NCI-H526 (cell line): ENCODE results near the gene MDM2.

Experiments
- DNase-seq, 2 experiments: peaks; one replicate each; lab custom pipeline; 2025; lab: John Stamatoyannopoulos, UW

MDM2 gene

GRCh38 chr12:68807576-68808387 lies at the start of gene MDM2:
MDM2 (plus strand) TSS chr12:68808177; CDS start chr12:68808478, 301 bp downstream.
- DNase-seq: peak; percentile 85 to 97

- no peak for DNase-seq
Observed at GRCh38 chr12:68759852-68760251, 48.1 kb upstream of the MDM2 start.

- no peak for DNase-seq
Observed at GRCh38 chr12:68760806-68761441, 47.1 kb upstream of the MDM2 start.

- DNase-seq: no peak
Observed at GRCh38 chr12:68761442-68761812, 46.5 kb upstream of the MDM2 start.

GRCh38 chr12:68761901-68762630 lies 45.9 kb upstream of the MDM2 start:
- no peak for DNase-seq

GRCh38 chr12:68762691-68763090 lies 45.3 kb upstream of the MDM2 start:
- no peak for DNase-seq

- DNase-seq: no peak
Observed at GRCh38 chr12:68765696-68766095, 42.3 kb upstream of the MDM2 start.

DNA sequence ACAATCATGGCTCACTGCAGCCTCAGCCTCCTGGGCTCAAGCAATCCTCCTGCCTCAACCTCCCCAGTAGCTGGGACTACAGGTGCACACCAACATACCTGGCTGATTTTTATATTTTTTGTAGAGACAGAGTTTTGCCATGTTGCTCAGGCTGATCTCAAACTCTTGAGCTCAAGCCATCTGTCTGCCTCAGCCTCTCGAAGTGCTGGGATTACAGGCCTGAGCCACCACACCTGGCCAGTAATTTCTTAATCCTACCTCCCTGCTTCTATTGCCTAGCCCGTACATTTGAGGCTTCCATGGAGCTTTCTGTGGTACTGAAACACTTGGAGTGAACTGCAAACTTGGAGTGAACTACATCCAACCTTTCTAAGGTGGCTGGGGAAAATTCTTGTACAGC lies 41.3 kb upstream of the MDM2 start:
- no peak for DNase-seq

- DNase-seq: no peak
Observed at GRCh38 chr12:68767191-68767590, 40.8 kb upstream of the MDM2 start.

GRCh38 chr12:68768431-68768939 lies 39.5 kb upstream of the MDM2 start:
- no peak for DNase-seq

- no peak for DNase-seq
Observed at GRCh38 chr12:68769941-68770340, 38.0 kb upstream of the MDM2 start.

DNA sequence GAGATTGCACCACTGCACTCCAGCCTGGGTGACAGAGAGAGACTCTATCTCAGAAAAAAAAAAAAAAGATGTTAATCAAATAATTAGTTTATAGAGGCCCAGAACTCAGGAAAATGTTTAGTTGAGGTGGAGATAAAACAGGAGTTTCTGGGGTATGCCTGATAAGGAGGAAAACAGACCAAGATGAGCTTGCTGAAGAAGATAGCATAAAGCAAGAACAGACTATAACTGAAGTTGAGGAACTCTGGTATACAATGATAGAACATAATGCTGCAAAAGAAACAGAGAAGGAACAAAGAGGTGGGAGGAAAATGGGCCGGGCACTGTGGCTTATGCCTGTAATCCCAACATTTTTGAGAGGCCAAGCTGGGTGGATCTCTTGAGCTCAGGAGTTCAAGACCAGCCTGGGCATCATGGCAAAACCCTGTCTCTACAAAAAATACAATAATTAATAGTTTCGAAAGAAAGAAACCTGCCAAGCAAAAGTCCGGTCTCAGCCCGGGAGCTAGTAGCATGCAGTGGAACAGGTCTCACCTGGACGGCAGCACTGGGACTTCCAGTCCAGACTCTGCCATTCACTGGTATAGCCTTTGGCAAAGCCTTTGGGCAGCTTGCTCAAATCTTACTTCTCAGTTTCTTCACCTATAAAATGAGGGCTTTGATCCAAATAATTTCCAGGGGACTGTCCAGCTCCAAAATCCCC lies 36.6 kb upstream of the MDM2 start:
- no peak for DNase-seq

DNA sequence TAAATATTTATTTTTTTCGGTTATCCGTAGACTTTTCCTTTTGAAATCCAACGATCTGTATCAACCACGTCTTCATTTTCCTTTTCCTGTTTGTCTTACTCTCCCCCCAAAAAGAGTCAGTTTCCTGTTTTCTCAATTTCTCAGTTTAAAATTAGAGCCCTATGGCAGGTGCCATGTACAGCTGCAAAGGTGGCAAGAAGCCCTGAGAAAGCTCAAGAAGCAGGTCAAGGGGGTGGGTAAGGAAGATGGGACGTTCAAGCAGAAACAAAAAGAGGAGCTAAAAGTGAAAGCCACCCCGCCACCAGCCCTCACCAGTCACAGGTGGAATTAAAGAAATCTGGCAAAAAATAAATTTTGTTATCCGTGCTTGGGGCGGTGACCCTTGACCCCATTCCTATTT lies 35.3 kb upstream of the MDM2 start:
- no peak for DNase-seq

DNA sequence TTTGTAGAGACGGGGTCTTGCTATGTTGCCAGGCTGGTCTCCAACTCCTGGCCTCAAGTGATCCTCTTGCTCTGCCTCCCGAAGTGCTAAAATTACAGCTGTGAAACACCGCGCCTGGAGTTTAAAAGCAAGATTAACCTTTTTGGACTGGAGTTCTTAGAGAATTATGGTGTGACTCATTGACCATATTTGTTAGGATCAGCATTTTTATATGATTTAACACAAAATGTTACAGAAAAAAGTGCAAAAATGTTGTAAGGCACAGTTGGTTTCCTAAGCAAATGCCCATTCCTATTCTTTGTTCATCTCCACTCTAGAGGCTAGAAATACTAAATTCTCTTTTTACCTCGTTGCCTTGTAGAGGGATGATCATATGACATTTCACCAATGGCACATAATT lies 34.4 kb upstream of the MDM2 start:
- DNase-seq: no peak

DNA sequence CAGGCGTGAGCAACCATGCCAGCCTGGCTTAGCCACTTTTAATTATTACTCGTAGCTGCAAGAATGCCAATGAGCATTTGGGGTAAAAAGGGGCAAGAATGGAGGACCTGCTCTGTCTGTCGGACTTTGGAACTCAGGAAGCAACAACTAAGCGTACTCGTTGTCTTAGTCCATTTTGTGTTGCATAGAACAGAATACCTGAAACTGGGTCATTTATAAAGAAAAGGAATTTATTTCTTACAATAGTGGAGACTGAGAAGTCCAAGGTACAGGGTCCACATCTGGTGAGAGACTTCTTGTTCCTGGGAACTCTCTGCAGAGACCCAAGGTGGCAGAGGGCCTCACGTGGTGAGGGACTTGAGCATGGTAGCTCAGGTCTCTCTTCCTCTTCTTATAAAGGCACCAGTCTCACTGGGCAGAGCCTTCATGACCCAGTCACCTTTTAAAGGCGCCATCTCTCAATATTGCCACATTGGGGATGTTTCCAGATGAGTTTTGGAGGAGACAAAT lies 32.8 kb upstream of the MDM2 start:
- no peak for DNase-seq

DNA sequence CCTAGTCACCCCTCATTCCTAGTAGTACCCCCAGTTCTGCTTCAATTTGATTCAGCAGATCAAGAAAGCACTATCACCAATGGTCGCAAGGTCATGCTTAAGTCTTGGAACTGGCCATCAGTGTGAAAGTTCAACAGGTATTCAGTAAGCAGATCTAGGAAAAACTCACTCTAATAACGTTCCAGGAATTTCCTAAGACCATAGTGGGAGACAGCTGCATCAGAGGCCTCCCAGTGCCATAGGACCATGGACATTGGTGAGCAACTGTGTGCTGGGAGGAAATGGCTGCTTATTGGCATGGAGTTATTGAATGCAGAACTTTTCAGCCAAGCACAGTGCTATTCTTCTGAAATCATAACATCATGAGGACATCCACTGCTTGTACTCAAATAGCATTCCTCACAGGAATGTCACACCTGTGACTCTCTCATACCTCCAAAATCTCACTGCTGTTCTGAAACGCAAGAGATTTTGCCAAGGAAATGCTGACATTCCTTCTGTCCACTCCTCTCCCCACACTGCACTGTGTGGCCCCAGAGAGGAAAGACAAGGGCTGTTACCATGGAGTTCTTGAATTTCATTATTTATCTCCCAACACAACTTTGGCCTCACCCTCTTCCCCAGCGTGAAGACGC lies 30.9 kb upstream of the MDM2 start:
- DNase-seq: no peak

GRCh38 chr12:68779280-68779679 lies 28.7 kb upstream of the MDM2 start:
- no peak for DNase-seq

DNA sequence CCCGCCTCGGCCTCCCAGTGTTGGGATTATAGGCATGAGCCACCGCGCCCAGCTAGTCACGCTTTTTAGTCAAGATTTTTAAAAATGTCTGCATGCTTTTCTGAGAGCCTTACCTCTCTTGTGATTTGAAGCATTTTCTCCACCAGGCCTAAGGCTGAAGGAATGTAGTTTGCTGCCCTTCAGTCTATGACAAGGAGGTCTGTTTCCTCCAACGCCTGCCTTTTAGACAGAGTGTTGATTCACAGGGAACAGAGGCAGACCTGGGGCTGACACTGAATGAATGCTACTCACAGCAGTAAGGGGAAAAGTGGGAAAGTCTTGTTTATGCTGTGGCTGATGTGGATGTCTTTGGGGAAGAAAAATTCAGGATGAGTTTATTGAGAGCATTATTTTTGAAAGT lies 27.2 kb upstream of the MDM2 start:
- DNase-seq: no peak

- DNase-seq: no peak
Observed at GRCh38 chr12:68781728-68782127, 26.2 kb upstream of the MDM2 start.

GRCh38 chr12:68784015-68784414 lies 24.0 kb upstream of the MDM2 start:
- DNase-seq: no peak

- DNase-seq: no peak
Observed at GRCh38 chr12:68785358-68785757, 22.6 kb upstream of the MDM2 start.

DNA sequence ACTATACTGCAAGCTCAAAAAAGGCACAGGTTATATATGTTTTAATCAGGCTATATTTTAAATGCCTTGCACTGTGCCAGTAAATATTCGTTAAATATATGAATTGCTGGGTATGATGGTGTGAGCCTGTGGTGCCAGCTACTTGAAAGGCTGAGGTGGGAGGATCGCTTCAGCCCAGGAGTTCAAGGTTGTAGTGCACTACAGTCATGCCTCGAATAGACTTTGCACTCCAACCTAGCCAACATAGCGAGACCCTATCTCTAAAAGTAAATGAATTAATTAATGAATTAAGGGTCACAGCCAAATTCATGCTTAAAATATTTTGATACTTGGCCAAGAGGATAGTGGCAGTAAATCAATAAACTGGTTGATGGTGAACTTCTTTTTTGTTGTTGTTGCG lies 22.2 kb upstream of the MDM2 start:
- DNase-seq: no peak
